Superior temporal gyrus (tissue), 1 donor: ENCODE measurements around the gene ST6GALNAC2.

Experiments
- DNase-seq: peaks from one replicate; pipeline ENCODE4 v3.0.0-alpha.2; 2016; ENCODE audit errors: extremely low spot score

Gene ST6GALNAC2

DNA sequence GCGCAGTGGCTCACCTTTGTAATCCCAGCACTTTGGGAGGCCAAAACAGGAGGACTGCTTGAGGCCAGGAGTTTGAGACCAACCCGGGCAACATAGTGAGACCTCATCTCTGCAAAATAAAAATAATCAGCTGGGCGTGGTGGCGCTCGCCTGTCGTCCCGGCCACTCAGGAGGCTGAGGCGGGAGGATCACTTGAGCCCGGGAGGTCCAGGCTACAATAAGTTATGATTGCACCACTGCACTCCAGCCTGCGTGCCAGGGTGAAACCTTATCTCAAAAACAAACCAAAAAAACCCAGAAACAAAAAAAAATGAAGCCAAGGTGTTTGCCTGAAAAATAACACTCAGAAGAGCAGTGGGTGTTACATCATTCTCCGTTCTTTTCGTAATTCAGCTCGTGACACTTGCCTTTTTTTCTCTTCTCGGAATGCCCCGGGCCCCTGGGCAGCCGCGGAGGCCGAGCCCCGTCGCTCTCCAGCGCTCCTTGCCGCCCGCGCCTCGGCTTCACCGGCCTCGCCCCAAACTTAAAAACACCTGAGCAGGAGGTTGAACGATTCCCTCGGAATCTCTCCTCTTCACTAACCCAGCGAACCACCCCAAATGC, 28.8 kb downstream of the ST6GALNAC2 start:
- no peak for DNase-seq

DNA sequence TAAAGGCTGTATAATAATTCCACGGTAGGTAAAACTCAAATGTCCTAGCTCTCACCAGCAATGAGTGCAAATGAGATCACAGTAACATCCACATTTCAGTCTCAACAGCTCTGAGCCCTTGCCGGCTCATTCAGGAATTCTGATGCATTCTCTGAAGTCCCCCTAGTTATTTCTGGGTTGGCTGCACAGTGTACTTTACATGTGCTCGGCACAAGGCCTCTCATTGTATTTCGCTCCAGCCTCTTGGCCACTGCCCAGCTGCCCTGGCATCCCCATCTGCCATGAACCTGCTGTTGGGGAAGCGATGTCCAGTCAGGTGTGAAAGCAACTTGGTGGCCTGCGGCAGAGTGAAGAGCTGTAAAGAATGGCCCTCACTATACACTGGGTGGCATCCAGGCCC, 31.5 kb downstream of the ST6GALNAC2 start:
- peak; percentile 86 for DNase-seq

DNA sequence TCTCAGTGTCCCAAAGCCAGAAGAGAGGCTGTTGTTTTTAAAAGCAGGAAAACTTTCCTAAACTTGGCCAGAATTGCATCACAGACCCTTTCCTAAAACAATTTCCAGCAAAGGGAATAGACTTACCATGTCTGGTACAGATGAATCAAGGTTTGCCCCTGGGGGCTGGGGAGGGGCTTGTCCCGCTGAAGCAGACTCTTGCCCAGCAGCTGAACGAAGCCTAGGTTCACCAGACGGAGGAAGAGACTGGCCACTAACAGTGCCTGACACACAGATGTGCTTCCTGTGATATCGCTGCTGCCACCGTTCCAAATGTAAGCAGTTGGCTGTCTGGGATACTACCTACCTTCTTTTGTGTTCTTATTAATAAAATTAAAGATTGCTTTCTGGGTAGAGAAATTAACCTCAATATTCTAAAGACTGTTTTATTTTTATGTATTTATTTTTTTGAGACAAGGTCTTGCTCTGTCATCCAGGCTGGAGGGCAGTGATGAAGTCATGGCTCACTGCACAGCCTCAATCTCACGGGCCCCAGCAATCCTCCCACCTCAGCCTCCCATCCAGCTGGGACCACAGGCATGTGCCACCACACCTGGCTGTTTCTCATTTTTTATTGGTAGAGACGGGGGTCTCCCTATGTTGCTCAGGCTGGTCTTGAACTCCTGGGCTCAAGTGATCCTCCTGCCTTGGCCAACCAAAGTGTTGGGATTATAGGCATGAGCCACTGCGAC, 32.3 kb downstream of the ST6GALNAC2 start:
- DNase-seq, result no peak

DNA sequence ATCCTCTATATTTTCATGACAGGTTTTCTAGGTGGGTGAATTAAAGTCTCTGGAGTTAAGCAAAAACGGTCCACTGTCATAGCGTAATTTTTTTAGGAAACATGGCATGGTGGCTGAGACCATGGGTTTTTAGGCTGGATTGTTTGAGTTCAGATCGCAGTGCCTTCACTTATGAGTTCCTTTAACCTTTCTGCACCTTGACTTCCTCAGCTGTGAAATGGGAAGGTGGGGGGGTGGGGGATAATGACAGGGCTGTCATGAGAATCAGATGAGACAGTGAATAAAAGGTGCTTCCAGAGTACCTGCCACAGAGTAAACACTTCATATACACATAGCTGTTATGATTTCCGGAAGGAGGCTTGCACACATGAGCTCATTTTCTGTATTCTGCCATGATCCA, 34.0 kb downstream of the ST6GALNAC2 start:
- peak; percentile 8 for DNase-seq

GRCh38 chr17:76550712-76551615, 34.7 kb downstream of the ST6GALNAC2 start:
- peak; percentile 24 for DNase-seq

GRCh38 chr17:76549539-76549938, 36.1 kb downstream of the ST6GALNAC2 start:
- no peak for DNase-seq

DNA sequence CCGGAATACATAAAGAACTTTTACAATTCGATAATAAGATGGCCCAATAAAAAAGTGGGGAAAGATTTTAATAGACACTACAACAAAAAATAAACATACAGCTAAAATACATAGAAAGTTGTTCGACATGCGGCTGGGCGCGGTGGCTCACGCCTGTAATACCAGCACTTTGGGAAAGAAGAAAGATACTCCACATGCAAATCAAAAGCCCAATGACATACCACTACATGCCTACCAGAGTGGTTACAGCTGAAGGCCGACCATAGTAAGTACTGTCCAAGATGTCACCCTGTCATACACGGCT, 36.5 kb downstream of the ST6GALNAC2 start:
- DNase-seq, result no peak

DNA sequence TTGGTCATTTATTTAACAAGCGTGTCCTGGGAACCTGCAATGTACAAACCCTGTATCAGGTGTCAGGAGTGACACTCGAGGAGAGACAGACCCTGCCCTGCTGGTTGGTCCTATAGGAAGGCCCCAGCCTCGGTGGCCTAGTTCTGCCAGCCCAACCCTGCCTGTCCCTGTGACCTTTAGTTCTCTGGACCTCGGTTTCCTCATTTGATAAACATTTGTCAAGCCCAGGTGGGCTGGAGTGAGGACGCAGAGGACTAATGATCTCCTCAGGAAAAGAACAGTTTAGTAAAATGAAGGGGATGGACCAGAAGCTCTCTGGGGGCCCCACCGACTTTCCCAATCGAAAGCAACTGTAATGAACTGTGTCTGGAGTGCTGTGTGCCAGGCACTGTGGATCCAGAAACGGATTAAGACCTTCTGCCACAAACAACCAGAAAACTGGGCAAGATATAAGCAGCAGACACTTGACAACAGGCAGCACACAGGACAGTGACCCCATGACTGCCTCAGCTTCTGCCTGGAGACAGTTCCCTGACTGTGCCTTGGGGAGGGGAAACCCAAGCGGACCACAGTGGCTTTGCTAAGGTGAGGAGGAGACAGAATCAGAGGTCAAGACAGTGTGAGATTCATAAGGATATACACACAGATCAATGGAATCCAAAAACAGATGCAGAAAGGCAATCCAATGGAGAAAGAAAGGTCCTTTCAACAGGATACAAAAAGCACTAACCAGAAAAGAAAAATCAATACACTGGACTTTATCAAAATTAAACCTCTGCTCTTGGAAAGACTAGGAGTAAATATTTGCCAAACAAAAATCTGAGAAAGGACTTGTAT, 37.1 kb downstream of the ST6GALNAC2 start:
- DNase-seq, result no peak

DNA sequence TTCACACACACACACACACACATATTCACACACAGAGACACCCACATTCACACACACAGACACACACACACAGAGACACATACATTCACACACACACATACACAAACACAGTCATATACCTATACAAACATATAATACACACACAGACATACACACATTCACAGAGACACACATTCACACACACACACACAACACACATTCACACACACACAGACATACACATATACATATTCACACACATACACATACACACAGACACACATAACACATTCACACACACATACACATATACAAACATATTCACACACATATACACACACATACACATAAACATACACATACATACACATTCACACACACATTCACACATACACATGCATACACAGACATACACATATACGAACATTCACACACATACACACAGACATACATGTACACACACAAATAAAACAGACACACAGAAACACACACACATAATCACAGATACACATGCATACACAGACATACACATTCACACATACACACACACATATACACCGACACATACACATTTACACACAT, 37.9 kb downstream of the ST6GALNAC2 start:
- no peak for DNase-seq

- peak; percentile 88 for DNase-seq
These were observed 38.4 kb downstream of the ST6GALNAC2 start for GRCh38 chr17:76547183-76547641.

DNA sequence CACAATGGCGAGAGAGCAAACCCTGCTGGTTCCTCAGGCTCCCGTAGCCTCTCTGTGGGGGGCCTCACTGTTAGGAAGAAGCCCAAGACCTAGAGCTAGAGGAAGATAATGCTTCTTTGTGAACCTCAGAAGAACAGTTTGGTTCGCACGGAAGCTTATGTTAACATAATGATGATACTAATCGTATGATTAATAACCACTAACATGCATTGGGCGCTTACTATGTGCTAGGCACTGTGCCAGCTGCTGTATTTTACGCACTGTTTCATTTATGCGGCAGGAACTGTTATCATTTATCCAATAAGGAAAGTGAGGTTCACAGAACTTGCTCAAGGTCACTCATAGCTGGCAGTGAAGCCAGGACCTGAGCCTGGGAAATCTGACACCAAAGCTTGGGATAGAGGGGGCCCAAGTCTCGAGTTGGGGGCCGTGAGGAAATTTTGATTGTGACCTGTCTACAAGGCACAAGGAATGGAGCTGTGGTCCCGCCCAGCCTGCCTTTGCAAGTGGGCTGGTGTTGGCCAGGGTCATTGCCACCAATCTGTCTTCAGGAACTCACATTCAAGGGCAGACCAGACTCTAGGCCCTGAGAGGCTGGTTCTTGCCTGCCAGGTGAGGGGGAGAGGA, 39.0 kb downstream of the ST6GALNAC2 start:
- DNase-seq, result peak; percentile 24

DNA sequence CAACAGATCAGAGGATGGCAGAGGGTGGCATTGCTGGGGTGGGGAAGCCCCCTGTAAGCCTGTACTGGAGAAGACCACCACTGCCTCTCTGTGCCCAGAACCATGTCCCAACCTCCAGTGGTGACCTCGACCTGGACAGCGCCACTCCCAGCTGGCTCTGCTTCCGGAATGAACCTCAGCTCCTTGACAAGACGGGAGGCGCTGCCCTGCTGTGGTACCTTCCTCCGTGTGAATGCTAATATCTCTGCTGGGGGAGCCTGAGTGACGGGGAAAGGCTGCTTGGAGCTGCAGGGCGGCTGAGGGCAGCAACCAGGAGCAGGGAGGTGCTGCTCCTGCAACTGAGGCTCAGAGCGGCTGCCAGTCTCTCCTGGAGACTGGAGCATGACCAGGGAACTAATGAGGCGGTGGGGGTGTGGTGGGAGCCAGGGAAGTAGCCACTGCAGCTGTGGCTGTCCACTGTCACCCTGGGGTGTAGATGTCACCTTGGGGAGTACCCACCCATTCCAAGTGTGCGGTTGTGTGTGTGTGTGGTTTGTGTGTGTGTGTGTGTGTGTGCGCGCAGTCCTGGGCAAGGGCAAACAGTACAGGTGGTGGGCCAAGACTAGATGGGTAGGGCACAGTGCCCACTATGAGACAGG, 39.6 kb downstream of the ST6GALNAC2 start:
- no peak for DNase-seq

DNA sequence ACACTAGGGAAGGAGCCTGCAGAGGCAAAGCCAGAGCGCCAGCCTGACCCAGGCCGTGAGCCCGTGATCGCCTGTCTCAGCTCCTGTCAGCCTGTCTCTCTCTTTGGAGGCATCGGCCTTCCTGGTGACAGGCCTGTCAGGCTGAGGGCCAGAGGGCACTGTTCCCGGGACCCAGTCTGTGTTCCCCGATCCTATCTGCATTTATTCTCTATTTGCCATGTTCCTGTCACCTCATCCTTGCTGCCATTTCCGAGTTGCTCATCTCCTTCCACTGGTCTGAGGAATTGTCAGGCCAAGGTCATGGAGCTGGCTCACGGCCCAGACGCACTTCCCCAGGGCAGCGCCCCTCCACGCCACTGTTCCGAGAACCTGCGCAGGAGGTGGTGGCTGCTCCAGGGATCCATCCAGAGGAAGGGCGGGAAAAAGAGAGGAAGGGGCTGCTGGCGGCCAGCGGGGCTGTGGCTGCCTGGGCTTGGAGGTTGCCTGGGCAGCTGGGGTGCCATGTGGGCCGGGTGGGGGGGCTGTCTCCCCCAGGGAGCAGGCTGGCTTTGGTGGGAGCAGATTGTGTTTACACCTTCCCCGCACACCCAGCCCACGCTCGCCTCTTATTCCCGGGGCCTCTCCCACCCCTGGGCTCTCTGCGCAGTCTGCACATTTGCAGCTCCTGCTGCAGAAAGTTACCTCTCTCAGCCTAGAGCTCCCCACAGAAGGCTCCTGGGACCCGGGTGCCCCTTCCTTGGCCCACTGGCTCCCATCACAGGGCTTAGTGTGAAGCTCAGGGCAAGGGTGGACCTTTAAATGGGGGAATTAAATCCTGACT, 40.9 kb downstream of the ST6GALNAC2 start:
- DNase-seq, result peak; percentile 73

DNA sequence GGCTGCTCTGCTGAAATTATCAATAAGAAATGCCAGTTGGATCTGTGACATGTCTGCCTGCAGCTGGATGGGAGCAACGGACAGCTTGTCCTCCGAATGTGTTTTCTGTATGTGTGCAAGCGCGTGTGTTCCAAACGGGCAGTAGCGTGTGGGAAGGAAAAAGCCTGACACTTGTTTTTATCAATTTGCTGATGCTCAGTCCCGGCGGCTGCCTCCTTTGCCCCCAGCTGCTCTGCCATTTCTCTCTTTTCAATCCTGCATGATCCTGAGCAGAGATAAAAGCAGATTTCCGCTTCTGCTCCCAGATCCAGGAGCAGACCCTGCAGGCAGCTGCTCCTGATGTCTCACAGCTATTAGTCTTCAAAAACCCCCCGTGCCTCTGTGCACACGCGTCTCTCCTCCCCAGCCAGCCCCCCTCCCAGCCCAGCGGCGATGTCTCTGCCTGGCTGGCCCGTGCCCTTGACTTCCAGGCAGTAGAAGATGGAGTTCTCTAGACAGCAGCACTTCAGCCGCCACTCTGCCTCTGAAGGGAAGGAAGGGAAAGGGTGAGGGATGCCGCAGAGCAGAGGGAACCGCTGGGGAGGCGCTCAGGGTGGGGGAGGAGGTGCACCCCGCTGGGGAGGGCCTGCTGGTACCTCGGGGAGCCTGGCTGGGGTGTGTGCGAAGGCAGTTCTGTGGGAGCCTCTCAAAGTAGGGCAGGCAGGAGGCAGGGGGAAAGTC, 41.7 kb downstream of the ST6GALNAC2 start:
- peak; percentile 80 for DNase-seq

DNA sequence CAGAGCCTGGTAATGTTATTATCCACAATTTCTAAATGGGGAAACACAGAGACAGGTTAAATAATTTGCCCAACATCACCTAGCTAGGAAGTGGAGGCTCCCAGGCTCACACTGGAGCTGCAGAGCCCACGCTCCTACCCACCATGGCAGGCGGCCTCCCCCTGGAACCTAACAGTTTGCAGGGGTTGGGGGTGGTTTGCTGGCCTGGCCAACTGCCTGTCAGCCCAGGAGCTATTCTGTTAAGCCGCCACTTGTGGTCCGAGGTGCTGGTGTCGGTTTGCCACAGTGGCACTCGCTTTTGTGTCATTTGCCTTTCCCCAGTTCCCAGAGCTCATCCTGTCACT, 42.2 kb downstream of the ST6GALNAC2 start:
- no peak for DNase-seq

- no peak for DNase-seq
These were observed 42.7 kb downstream of the ST6GALNAC2 start for GRCh38 chr17:76542984-76543383.

GRCh38 chr17:76542566-76542971, 43.1 kb downstream of the ST6GALNAC2 start:
- DNase-seq, result no peak

DNA sequence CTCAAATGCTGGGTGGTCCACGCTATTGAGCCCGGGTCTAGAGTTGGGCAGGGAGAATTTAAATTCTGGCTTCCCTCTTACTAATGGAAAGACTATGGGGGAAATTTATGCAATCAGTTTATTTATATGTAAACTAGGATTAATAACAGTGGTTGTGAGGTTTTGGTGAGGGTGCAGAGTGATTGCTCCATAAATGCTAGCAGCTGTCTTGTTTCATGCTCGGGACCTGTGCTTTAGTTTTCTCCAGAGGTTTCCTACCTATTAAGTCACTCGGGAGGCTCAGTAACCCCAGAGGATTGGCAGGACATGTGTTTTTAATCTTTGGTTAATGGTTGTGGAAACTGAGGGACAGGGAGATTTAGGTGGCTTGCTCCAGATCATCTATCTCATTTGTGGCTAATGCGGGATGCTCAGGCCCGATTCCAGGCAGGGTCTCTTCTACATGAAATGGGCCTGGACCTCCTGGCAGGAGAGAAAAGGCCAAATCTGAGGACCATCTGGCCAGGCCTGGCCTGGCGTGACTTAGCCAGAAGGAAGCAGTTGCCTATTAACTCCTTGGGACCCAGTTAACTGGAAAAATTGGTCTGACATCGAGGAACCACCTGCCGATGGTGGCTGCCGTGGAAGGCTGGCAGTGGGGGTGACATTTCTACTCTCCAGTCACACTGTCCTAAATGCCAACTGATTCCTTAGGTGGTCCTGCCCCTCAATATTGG, 43.8 kb downstream of the ST6GALNAC2 start:
- DNase-seq, result no peak
